ENCODE results near the gene DOCK2.

DNA sequence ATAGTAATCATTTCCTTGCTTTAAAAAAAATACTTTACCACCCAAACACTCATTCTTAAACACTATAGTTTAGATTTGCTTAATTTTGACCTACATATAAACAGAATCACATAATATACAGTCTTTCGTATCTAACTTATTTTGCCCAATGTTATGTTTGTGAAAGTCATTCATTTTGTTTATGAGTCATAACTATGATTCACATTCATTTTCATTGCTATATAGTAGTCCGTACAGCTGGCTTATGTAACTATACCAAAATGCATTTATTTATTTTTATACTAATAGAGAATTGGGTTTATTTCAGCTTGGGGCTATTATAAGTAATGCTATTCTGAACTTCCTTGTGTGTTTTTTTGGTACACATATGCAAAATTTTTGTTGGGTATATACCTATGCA lies 434.7 kb downstream of the DOCK2 start:
- TF ChIP-seq POLR2AphosphoS5 (IDR thresholded peaks at IDR 0.05; ENCODE audit: low read depth, low read length) (no peak), TAF1 (IDR thresholded peaks at IDR 0.05; ENCODE audit: borderline replicate concordance, insufficient read depth, low read length) (no peak)
